ENCODE measurements around the gene TROAP. TPM values are rescaled to one million over a fixed set of nuclear protein-coding genes. Genes with fewer than 3 reads are reported as not detected.
A peak's percentile ranks its signal among the peaks of the same experiment; 100 is the strongest.
"Not testable (repeated sequence)": the region's sequence is repeated elsewhere in the genome, so short reads cannot be mapped to it uniquely, and the experiment has no call there.

The TROAP gene
- total RNA-seq, 1 donor from 2014 or later: 44.9 TPM

GRCh38 chr12:49304161-49304560, 18.9 kb upstream of the TROAP start:
- Mint-ChIP-seq H3K4me3 (ENCODE audit: low read depth) (no peak overlapping the region), H3K27me3 (peaks cover 34% of the 10 kb centered on the region), H3K4me1 (ENCODE audit: low read depth) (peaks cover 4% of the 10 kb centered on the region), H3K9me3 (ENCODE audit: low read depth) (no peaks in the 10 kb centered on the region), H3K27ac (no peak overlapping the region), H3K36me3 (ENCODE audit: insufficient read depth) (no peaks in the 10 kb centered on the region)
- no peak for DNase-seq (ENCODE audit: low spot score, unreplicated experiment)
- TF ChIP-seq CTCF (IDR thresholded peaks at IDR 0.05; ENCODE audit: unreplicated experiment): no peak

- no peaks in the 10 kb centered on the region for H3K9me3 Mint-ChIP-seq (ENCODE audit: low read depth)
- H3K27me3 Mint-ChIP-seq: peaks cover 32% of the 10 kb centered on the region
Observed at GRCh38 chr12:49305762-49306510, 17.1 kb upstream of the TROAP start.

GRCh38 chr12:49309386-49309785, 13.7 kb upstream of the TROAP start:
- Mint-ChIP-seq H3K4me1 (ENCODE audit: low read depth) (peaks cover 4% of the 10 kb centered on the region), H3K9me3 (ENCODE audit: low read depth) (no peaks in the 10 kb centered on the region), H3K4me3 (ENCODE audit: low read depth) (no peak overlapping the region), H3K27me3 (peaks cover 19% of the 10 kb centered on the region), H3K27ac (no peak overlapping the region), H3K36me3 (ENCODE audit: insufficient read depth) (no peaks in the 10 kb centered on the region)
- TF ChIP-seq CTCF (IDR thresholded peaks at IDR 0.05; ENCODE audit: unreplicated experiment): no peak
- no peak for DNase-seq (ENCODE audit: low spot score, unreplicated experiment)

More at GRCh38 chr12:49305762-49306510, 17.1 kb upstream of the TROAP start:
- no peak for TF ChIP-seq CTCF (IDR thresholded peaks at IDR 0.05; ENCODE audit: unreplicated experiment)
- Mint-ChIP-seq H3K4me3 (ENCODE audit: low read depth) (no peak overlapping the region), H3K4me1 (ENCODE audit: low read depth) (peaks cover 4% of the 10 kb centered on the region), H3K36me3 (ENCODE audit: insufficient read depth) (no peaks in the 10 kb centered on the region), H3K27ac (no peak overlapping the region)
- no peak for DNase-seq (ENCODE audit: low spot score, unreplicated experiment)

GRCh38 chr12:49310451-49311000, 12.5 kb upstream of the TROAP start:
- H3K9me3 Mint-ChIP-seq (ENCODE audit: low read depth); H3K27ac Mint-ChIP-seq; H3K36me3 Mint-ChIP-seq (ENCODE audit: insufficient read depth); DNase-seq (ENCODE audit: low spot score, unreplicated experiment); H3K4me1 Mint-ChIP-seq (ENCODE audit: low read depth); H3K4me3 Mint-ChIP-seq (ENCODE audit: low read depth): not testable (repeated sequence)
- peaks cover 15% of the 10 kb centered on the region for H3K27me3 Mint-ChIP-seq

- Mint-ChIP-seq H3K4me1 (ENCODE audit: low read depth) (no peaks in the 10 kb centered on the region), H3K36me3 (ENCODE audit: insufficient read depth) (no peaks in the 10 kb centered on the region), H3K4me3 (ENCODE audit: low read depth) (no peak overlapping the region), H3K27me3 (peaks cover 11% of the 10 kb centered on the region), H3K9me3 (ENCODE audit: low read depth) (no peaks in the 10 kb centered on the region), H3K27ac (no peak overlapping the region)
- no peak for TF ChIP-seq CTCF (IDR thresholded peaks at IDR 0.05; ENCODE audit: unreplicated experiment)
- no peak for DNase-seq (ENCODE audit: low spot score, unreplicated experiment)
Observed at GRCh38 chr12:49314811-49315210, 8.2 kb upstream of the TROAP start.

GRCh38 chr12:49317118-49317517, 5.9 kb upstream of the TROAP start:
- H3K4me1 Mint-ChIP-seq (ENCODE audit: low read depth); H3K9me3 Mint-ChIP-seq (ENCODE audit: low read depth); H3K36me3 Mint-ChIP-seq (ENCODE audit: insufficient read depth); H3K27ac Mint-ChIP-seq; DNase-seq (ENCODE audit: low spot score, unreplicated experiment); H3K4me3 Mint-ChIP-seq (ENCODE audit: low read depth): not testable (repeated sequence)
- peaks cover 13% of the 10 kb centered on the region for H3K27me3 Mint-ChIP-seq

GRCh38 chr12:49320411-49321103, 2.5 kb upstream of the TROAP start:
- not testable (repeated sequence) for H3K36me3 Mint-ChIP-seq (ENCODE audit: insufficient read depth); H3K9me3 Mint-ChIP-seq (ENCODE audit: low read depth); DNase-seq (ENCODE audit: low spot score, unreplicated experiment); H3K27ac Mint-ChIP-seq; H3K27me3 Mint-ChIP-seq
- peak overlapping the region; percentile 22 for H3K4me3 Mint-ChIP-seq (ENCODE audit: low read depth)
- H3K4me1 Mint-ChIP-seq (ENCODE audit: low read depth): peaks cover 14% of the 10 kb centered on the region
